Measurements from ENCODE around the gene SLC22A25. TPM values are rescaled to one million over a fixed set of nuclear protein-coding genes. Genes with fewer than 3 reads are reported as not detected.

Gene SLC22A25
- total RNA-seq, 1 experiment from 2014 or later = not detected

- no peaks in the 10 kb centered on the region for H3K4me1 Mint-ChIP-seq
- H3T11ph ChIP-seq (ENCODE audit: low read length) = no peak overlapping the region
- H3K79me2 ChIP-seq (ENCODE audit: insufficient read depth, low read length) = no peaks in the 10 kb centered on the region
- H3K27ac ChIP-seq (ENCODE audit: insufficient read length, low read depth, low read length) = no peak overlapping the region
- H3K4me3 Mint-ChIP-seq = no peak overlapping the region
- H3K36me3 Mint-ChIP-seq (ENCODE audit: insufficient read depth in 1 of 3, low read depth in 3 of 3) = no peaks in the 10 kb centered on the region; a peak in 1 of 7 replicates
- no peak overlapping the region for H3K27ac Mint-ChIP-seq
- no peaks in the 10 kb centered on the region for H3K23me2 ChIP-seq (ENCODE audit: insufficient read length, low read depth, low read length, poor library complexity, severe bottlenecking)
- H4K5ac ChIP-seq (ENCODE audit: insufficient read length, low read depth, low read length) = no peak overlapping the region
- no peak overlapping the region for H2BK120ac ChIP-seq (ENCODE audit: low read depth, low read length, poor library complexity, severe bottlenecking)
- no peak overlapping the region for H2AFZ ChIP-seq (ENCODE audit: low read length)
- H4K8ac ChIP-seq (replicated peaks; ENCODE audit: insufficient read length, low read depth, low read length) = no peak overlapping the region
- peaks cover 5% of the 10 kb centered on the region for H3K27me3 Mint-ChIP-seq (ENCODE audit: low read depth)
- H3K56ac ChIP-seq (ENCODE audit: insufficient read length, low read depth, low read length) = no peak overlapping the region
- no peaks in the 10 kb centered on the region for H3K79me1 ChIP-seq (ENCODE audit: insufficient read depth, low read depth, low read length, poor library complexity, severe bottlenecking)
- no peak overlapping the region for H2BK20ac ChIP-seq (ENCODE audit: low read depth, low read length, poor library complexity, severe bottlenecking)
- H3K18ac ChIP-seq (ENCODE audit: insufficient read length, low read depth, low read length) = no peak overlapping the region
- H3K4me2 ChIP-seq (ENCODE audit: insufficient read depth, insufficient read length, low read length) = no peak overlapping the region
- H3K27me3 ChIP-seq (ENCODE audit: insufficient read depth, low read length) = no peaks in the 10 kb centered on the region
- DNase-seq = no peak
- H4K91ac ChIP-seq (ENCODE audit: insufficient read length, low read depth, low read length) = no peak overlapping the region
- no peak overlapping the region for H3K14ac ChIP-seq (ENCODE audit: insufficient read depth, low read length)
- no peaks in the 10 kb centered on the region for H4K20me1 ChIP-seq (ENCODE audit: control insufficient read depth, insufficient read depth, insufficient read length)
- no peaks in the 10 kb centered on the region for H3K9me3 ChIP-seq (ENCODE audit: control insufficient read depth, low read depth, low read length)
- H2AK5ac ChIP-seq (ENCODE audit: insufficient read length, low read length) = no peak overlapping the region
- no peaks in the 10 kb centered on the region for H3K4me1 ChIP-seq (ENCODE audit: insufficient read depth, low read length)
- H3K9me3 Mint-ChIP-seq = peaks cover 3 to 4% of the 10 kb centered on the region in 2 experiments; a peak in 3 of 5 replicates
- H3K4ac ChIP-seq (ENCODE audit: low read depth, low read length) = no peak overlapping the region
- no peak overlapping the region for H3K9ac ChIP-seq (ENCODE audit: extremely low read depth, insufficient read length, low read length)
- no peak overlapping the region for H2BK5ac ChIP-seq (ENCODE audit: insufficient read length, low read length)
- no peak overlapping the region for H2BK12ac ChIP-seq (ENCODE audit: insufficient read length, low read depth, low read length)
- no peak overlapping the region for H3K23ac ChIP-seq (ENCODE audit: insufficient read length, low read depth, low read length)
- no peak overlapping the region for H2BK15ac ChIP-seq (ENCODE audit: low read depth, low read length)
- no peak for TF ChIP-seq CTCF (conservative IDR thresholded peaks at IDR 0.05)
These were observed 39.2 kb upstream of the SLC22A25 start for GRCh38 chr11:63282579-63282978.

All from H9 (cell line).